Spleen (tissue), 11 donors: ENCODE measurements around the gene C10orf62. TPM values are rescaled to one million over a fixed set of nuclear protein-coding genes. Genes with fewer than 3 reads are reported as not detected.

ENCODE experiments used
- DNase-seq: peaks from one replicate; pipeline ENCODE4 v3.0.0-alpha.2; 2020
- H3K27ac ChIP-seq, 8 donors: fragments of 200-600 bp; sonication (generic) in 7 of 8; 1 replicate in 4 of 8; 2 replicates in 4 of 8; pipeline versions ENCODE4 v1.5.0 to v1.8.0; 2016 to 2021; ENCODE audit warnings: inconsistent platforms in 4 of 8, mild to moderate bottlenecking in 4 of 8, moderate library complexity in 1 of 8
- H3K27me3 ChIP-seq, 7 donors: fragments of 200-600 bp; sonication (generic) in 6 of 7; replicated peaks in 1 of 7; 1 replicate in 4 of 7; 2 replicates in 3 of 7; pipeline versions ENCODE4 v1.5.0 to v1.8.0; 2016 to 2021; ENCODE audit warnings: inconsistent platforms in 3 of 7, mild to moderate bottlenecking in 1 of 7
- H3K36me3 ChIP-seq, 6 donors: fragments of 200-600 bp; sonication (generic) in 5 of 6; 1 replicate in 4 of 6; 2 replicates in 2 of 6; pipeline versions ENCODE4 v1.5.0 to v1.8.0; 2016 to 2021; ENCODE audit warnings: inconsistent platforms in 2 of 6
- H3K4me1 ChIP-seq, 6 donors: fragments of 200-600 bp; sonication (generic) in 5 of 6; 1 replicate in 3 of 6; 2 replicates in 3 of 6; pipeline versions ENCODE4 v1.5.0 to v1.8.0; 2016 to 2021; ENCODE audit warnings: inconsistent platforms in 3 of 6
- H3K4me3 ChIP-seq, 8 donors: fragments of 200-600 bp; sonication (generic) in 7 of 8; 1 replicate in 4 of 8; 2 replicates in 4 of 8; pipeline versions ENCODE4 v1.5.0 to v1.8.0; 2016 to 2021; ENCODE audit warnings: inconsistent platforms in 4 of 8, mild to moderate bottlenecking in 4 of 8, moderate library complexity in 2 of 8
- H3K9me3 ChIP-seq, 8 donors: fragments of 200-600 bp; sonication (generic) in 7 of 8; 1 replicate in 4 of 8; 2 replicates in 4 of 8; pipeline versions ENCODE4 v1.5.0 to v1.8.0; 2016 to 2021; ENCODE audit warnings: inconsistent platforms in 4 of 8
- POLR2A ChIP-seq, 3 donors: fragments of 450-650 bp; IDR thresholded peaks; one replicate each; pipeline ENCODE4 v1.5.1; 2017; ENCODE audit warnings: antibody characterized with exemption in 3 of 3, mild to moderate bottlenecking in 1 of 3
- POLR2AphosphoS5 ChIP-seq, 3 donors: sonication (generic); formaldehyde crosslinking; IDR thresholded peaks; one replicate each; pipeline ENCODE4 v1.5.1; 2017; ENCODE audit warnings: antibody characterized with exemption in 3 of 3
- WGBS, 5 donors: extraction: QIAGEN DNeasy Blood & Tissue Kit in 3 of 5; methylation state at CpG; one replicate each; pipeline versions ENCODE4 v1.1.5 to v1.1.7; 2013 to 2018; 5-methylcytosine and 5-hydroxymethylcytosine counted together
- intact Hi-C: fragments of 100-400 bp; cut with DNase I; formaldehyde crosslinking; loops from one replicate; pipeline ENCODE4 v1.15.0; 2023; ENCODE audit warnings: low total_unique reads
- polyA plus RNA-seq, 3 donors: library from polyadenylated mRNA; stranded (reverse); fragments of 200-250 nt; gene quantifications; one replicate each; pipeline ENCODE4 v1.2.1, GENCODE V29; 2013
- total RNA-seq, 7 donors: library from RNA; depleted of rRNA in 3 of 7; stranded (reverse); fragments of >200 nt in 3 of 7; fragmentation: NEBNext Ultra II Directional in 4 of 7; extraction: Animal tissue kit (Norgen Biotek cat#: 25700) in 4 of 7; gene quantifications; one replicate each; pipeline versions ENCODE4 v1.1.0 to v1.2.1, GENCODE V29; 2016 to 2021
- TF ChIP-seq, protein P1 (sequence below), 11 experiments: fragments of 200-600 bp in 7 of 11; fragments of 450-650 bp in 4 of 11; sonication (generic) in 4 of 11; IDR thresholded peaks in 8 of 11; conservative IDR thresholded peaks in 3 of 11; 1 replicate in 7 of 11; 2 replicates in 4 of 11; pipeline versions ENCODE4 v1.4.0 to v1.8.0; 2016 to 2021; ENCODE audit warnings: antibody characterized with exemption in 11 of 11, inconsistent platforms in 4 of 11, mild to moderate bottlenecking in 1 of 11
- donor health status: healthy with polysubstance abuse.
- donor health status: DM: no; HTN: no; CAD: no; lungs with moderate emphysema.
- donor health status: DM: no; HTN: no; CAD: no.
- donor health status: Bipolar disorder and iron deficiency.
- donor health status: healthy.
- donor health status: DM: no; HTN: no; CAD: no.
- donor health status: DM: yes; HTN: yes; CAD: no.

Gene C10orf62
- total and polyA plus RNA-seq, 10 donors, result not detected

DNA sequence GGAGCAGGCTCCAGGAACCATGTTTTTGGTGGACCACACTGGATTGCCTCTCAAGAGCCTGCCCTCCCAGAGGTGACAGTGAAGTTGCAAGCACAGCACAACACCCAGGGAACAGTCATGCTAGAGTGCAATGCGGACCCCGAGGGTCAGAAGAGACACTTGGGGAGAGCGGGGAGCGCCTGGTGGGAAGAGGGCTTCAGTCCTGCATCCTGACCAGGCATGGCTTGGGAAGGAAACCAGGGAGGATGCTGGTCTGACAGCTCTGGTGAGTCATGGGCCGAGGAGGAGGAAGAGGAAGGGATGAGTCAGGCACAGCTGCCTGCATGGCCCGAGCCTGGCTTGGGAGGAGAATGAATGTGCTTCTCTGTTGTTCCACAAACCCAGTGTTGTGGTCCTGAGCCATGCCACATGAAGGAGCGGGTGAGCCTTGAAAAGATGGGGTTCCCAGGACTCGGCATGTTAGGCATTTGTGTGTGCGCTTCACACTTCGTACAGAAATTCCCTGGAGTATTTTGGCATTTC is 46.4 kb upstream of the C10orf62 start:
- DNase-seq, result peak; percentile 86
- Histone ChIP-seq H3K36me3 (no peaks in the 10 kb centered on the region), H3K4me1 (peaks cover 3 to 44% (median 23%) of the 10 kb centered on the region in 6 donors), H3K27me3 (no peaks in the 10 kb centered on the region), H3K27ac (peak overlapping the region in 7 of 8 donors; percentile 16 to 79 (median 64)), H3K4me3 (no peak overlapping the region), H3K9me3 (no peaks in the 10 kb centered on the region)
- no peak for TF ChIP-seq POLR2A (IDR thresholded peaks at IDR 0.05)
- peak; percentile 41 to 84 (median 74) for TF ChIP-seq POLR2AphosphoS5 (IDR thresholded peaks at IDR 0.05)
- TF ChIP-seq, protein P1, sequence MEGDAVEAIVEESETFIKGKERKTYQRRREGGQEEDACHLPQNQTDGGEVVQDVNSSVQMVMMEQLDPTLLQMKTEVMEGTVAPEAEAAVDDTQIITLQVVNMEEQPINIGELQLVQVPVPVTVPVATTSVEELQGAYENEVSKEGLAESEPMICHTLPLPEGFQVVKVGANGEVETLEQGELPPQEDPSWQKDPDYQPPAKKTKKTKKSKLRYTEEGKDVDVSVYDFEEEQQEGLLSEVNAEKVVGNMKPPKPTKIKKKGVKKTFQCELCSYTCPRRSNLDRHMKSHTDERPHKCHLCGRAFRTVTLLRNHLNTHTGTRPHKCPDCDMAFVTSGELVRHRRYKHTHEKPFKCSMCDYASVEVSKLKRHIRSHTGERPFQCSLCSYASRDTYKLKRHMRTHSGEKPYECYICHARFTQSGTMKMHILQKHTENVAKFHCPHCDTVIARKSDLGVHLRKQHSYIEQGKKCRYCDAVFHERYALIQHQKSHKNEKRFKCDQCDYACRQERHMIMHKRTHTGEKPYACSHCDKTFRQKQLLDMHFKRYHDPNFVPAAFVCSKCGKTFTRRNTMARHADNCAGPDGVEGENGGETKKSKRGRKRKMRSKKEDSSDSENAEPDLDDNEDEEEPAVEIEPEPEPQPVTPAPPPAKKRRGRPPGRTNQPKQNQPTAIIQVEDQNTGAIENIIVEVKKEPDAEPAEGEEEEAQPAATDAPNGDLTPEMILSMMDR (IDR thresholded peaks at IDR 0.05 in 8 of 11, conservative IDR thresholded peaks at IDR 0.05 in 3 of 11), result no peak
- intact Hi-C loops, result no loop called here
- WGBS, 5 donors, result 21 to 35% (median 29%) methylated on average over 10 of the region's 10 CpGs

GRCh38 chr10:97546456-97547270 is 42.9 kb upstream of the C10orf62 start:
- WGBS, 5 donors, result 57 to 92% (median 80%) methylated on average over 13 to 18 of the region's 18 CpGs
- DNase-seq, result peak; percentile 45
- Histone ChIP-seq H3K27me3 (no peaks in the 10 kb centered on the region), H3K4me3 (no peak overlapping the region), H3K27ac (no peak overlapping the region), H3K4me1 (peaks cover 3 to 36% (median 23%) of the 10 kb centered on the region in 6 donors), H3K9me3 (no peaks in the 10 kb centered on the region), H3K36me3 (no peaks in the 10 kb centered on the region)
- no peak for TF ChIP-seq POLR2A (IDR thresholded peaks at IDR 0.05)
- TF ChIP-seq, protein P1 (IDR thresholded peaks at IDR 0.05 in 8 of 11, conservative IDR thresholded peaks at IDR 0.05 in 3 of 11), result no peak
- TF ChIP-seq POLR2AphosphoS5 (IDR thresholded peaks at IDR 0.05), result no peak
- intact Hi-C loops, result no loop called here

DNA sequence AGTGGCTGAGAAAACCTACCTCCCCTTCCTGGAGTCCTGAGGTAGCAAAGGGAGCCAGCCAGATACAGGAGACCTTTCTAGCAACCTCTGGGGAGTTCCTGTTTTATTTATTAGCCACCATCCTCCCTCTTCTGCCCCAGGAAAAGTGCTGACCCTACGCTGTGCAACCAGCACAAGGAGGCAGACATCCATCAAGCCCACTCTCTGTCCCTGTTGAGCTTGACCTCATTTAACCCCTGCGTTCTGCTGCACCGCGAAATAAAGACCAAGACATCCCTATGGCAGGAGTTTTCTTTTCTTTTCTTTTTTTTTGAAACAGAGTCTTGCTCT is 42.3 kb upstream of the C10orf62 start:
- intact Hi-C loops, result no loop called here
- Histone ChIP-seq H3K27me3 (no peaks in the 10 kb centered on the region), H3K36me3 (no peaks in the 10 kb centered on the region), H3K4me3 (no peak overlapping the region), H3K9me3 (no peaks in the 10 kb centered on the region), H3K27ac (no peak overlapping the region), H3K4me1 (peaks cover 3 to 31% (median 19%) of the 10 kb centered on the region in 6 donors)
- peak; percentile 13 for DNase-seq
- 58 to 83% (median 74%) methylated on average over 4 of the region's 4 CpGs for WGBS, 5 donors
- TF ChIP-seq, protein P1 (IDR thresholded peaks at IDR 0.05 in 8 of 11, conservative IDR thresholded peaks at IDR 0.05 in 3 of 11), result no peak
- no peak for TF ChIP-seq POLR2A (IDR thresholded peaks at IDR 0.05)
- TF ChIP-seq POLR2AphosphoS5 (IDR thresholded peaks at IDR 0.05), result no peak

- H3K4me3 ChIP-seq, result no peak overlapping the region
Measured at GRCh38 chr10:97547962-97548361, 41.6 kb upstream of the C10orf62 start.

More at GRCh38 chr10:97547962-97548361, 41.6 kb upstream of the C10orf62 start:
- 67 to 91% (median 81%) methylated on average over 4 of the region's 4 CpGs for WGBS, 5 donors
- DNase-seq, result no peak
- Histone ChIP-seq H3K27ac (no peak overlapping the region), H3K9me3 (no peaks in the 10 kb centered on the region), H3K27me3 (no peaks in the 10 kb centered on the region), H3K4me1 (peaks cover 3 to 23% (median 12%) of the 10 kb centered on the region in 6 donors), H3K36me3 (no peaks in the 10 kb centered on the region)
- intact Hi-C loops, result no loop called here
- TF ChIP-seq, protein P1 (IDR thresholded peaks at IDR 0.05 in 8 of 11, conservative IDR thresholded peaks at IDR 0.05 in 3 of 11), result no peak
- TF ChIP-seq POLR2A (IDR thresholded peaks at IDR 0.05), result no peak
- TF ChIP-seq POLR2AphosphoS5 (IDR thresholded peaks at IDR 0.05), result no peak
